SK-N-SH (cell line): ENCODE measurements around the gene PHF21A. TPM values are rescaled to one million over a fixed set of nuclear protein-coding genes. Genes with fewer than 3 reads are reported as not detected.

ENCODE experiments used
- CTCF ChIA-PET: fragments of 300-600, 350-600 bp; formaldehyde crosslinking; extraction: SDS; loops from one replicate; lab custom pipeline; 2021; lab: Yijun Ruan, JAX
- POLR2A ChIA-PET: fragments of 350-600 bp; sonication (Branson Sonifier 250); formaldehyde crosslinking; extraction: SDS; loops from one replicate; lab custom pipeline; 2020; ENCODE audit warnings: antibody characterized with exemption, inconsistent platforms; lab: Yijun Ruan, JAX
- DNase-seq: peaks from one replicate; pipeline ENCODE4 v3.0.0; 2012
- H2AFZ ChIP-seq: fragments of 200-600 bp; sonication (generic); 2 replicates; pipeline ENCODE4 v1.8.1; 2016; ENCODE audit warnings: antibody characterized with exemption, mild to moderate bottlenecking, low read depth
- H3F3A ChIP-seq: fragments of 200-600 bp; sonication (generic); replicated peaks from 2 replicates; pipeline ENCODE3; 2016; ENCODE audit warnings: antibody characterized with exemption, mild to moderate bottlenecking; ENCODE audit not compliant: insufficient read depth
- H3K27ac ChIP-seq, 2 experiments: fragments of 200-500 bp in 1 of 2; fragments of 200-600 bp in 1 of 2; sonication (Bioruptor generic) in 1 of 2; sonication (generic), shearing (Covaris generic) in 1 of 2; 2 replicates each; pipeline versions ENCODE4 v1.5.1 to v1.6.1; 2014 to 2016; ENCODE audit warnings: low read depth in 2 of 2, inconsistent platforms in 1 of 2, low read length in 1 of 2, mild to moderate bottlenecking in 1 of 2, mixed read lengths in 1 of 2
- H3K27me3 ChIP-seq: fragments of 200-600 bp; sonication (generic), shearing (Covaris generic); 2 replicates; pipeline ENCODE4 v1.6.1; 2016; ENCODE audit warnings: mixed run types; ENCODE audit not compliant: insufficient read depth
- H3K36me3 ChIP-seq, 2 experiments: fragments of 200-500 bp in 1 of 2; fragments of 200-600 bp in 1 of 2; sonication (Bioruptor generic) in 1 of 2; sonication (generic) in 1 of 2; replicated peaks in 1 of 2; 2 replicates each; pipeline versions ENCODE3 to v1.5.1; 2014 to 2016; ENCODE audit warnings: low read length in 1 of 2, mild to moderate bottlenecking in 1 of 2; ENCODE audit not compliant: insufficient read depth in 2 of 2, control insufficient read depth in 1 of 2
- H3K4me1 ChIP-seq, 2 experiments: fragments of 200-500 bp in 1 of 2; fragments of 200-600 bp in 1 of 2; sonication (Bioruptor generic) in 1 of 2; sonication (generic), shearing (Covaris generic) in 1 of 2; 2 replicates each; pipeline versions ENCODE4 v1.5.1 to v1.6.1; 2014 to 2016; ENCODE audit warnings: low read depth in 1 of 2, low read length in 1 of 2, mixed run types in 1 of 2; ENCODE audit not compliant: insufficient read depth in 2 of 2, control insufficient read depth in 1 of 2
- H3K4me2 ChIP-seq: fragments of 200-600 bp; sonication (generic), shearing (Covaris generic); 2 replicates; pipeline ENCODE4 v1.6.1; 2017; ENCODE audit warnings: mixed run types
- H3K4me3 ChIP-seq, 2 experiments: fragments of 200-500 bp in 1 of 2; fragments of 200-600 bp in 1 of 2; sonication (Bioruptor generic) in 1 of 2; sonication (generic), shearing (Covaris generic) in 1 of 2; 2 replicates each; pipeline versions ENCODE4 v1.5.1 to v1.8.1; 2014 to 2016; ENCODE audit warnings: low read depth in 2 of 2, inconsistent platforms in 1 of 2, low read length in 1 of 2, mild to moderate bottlenecking in 1 of 2, mixed read lengths in 1 of 2, moderate library complexity in 1 of 2
- H3K79me2 ChIP-seq: fragments of 200-600 bp; sonication (generic); 2 replicates; pipeline ENCODE4 v1.8.1; 2017; ENCODE audit warnings: mild to moderate bottlenecking; ENCODE audit not compliant: insufficient read depth
- H3K9ac ChIP-seq: fragments of 200-600 bp; sonication (generic); 2 replicates; pipeline ENCODE4 v1.6.1; 2017; ENCODE audit warnings: mixed run types
- H3K9me2 ChIP-seq: fragments of 200-600 bp; sonication (generic); 2 replicates; pipeline ENCODE4 v1.6.1; 2017; ENCODE audit warnings: mixed run types
- H3K9me3 ChIP-seq: fragments of 200-600 bp; sonication (generic); 2 replicates; pipeline ENCODE4 v1.6.1; 2017; ENCODE audit warnings: mixed run types, mild to moderate bottlenecking, moderate library complexity
- H4K20me1 ChIP-seq: fragments of 200-600 bp; sonication (generic); 2 replicates; pipeline ENCODE4 v1.6.1; 2017; ENCODE audit warnings: mild to moderate bottlenecking, mixed run types; ENCODE audit not compliant: insufficient read depth
- EP300 ChIP-seq, 2 experiments: IDR thresholded peaks; 2 replicates each; pipeline versions ENCODE4 v1.4.0 to v1.6.1; 2012; ENCODE audit warnings: borderline replicate concordance in 1 of 2, low read depth in 1 of 2, low read length in 1 of 2
- EZH2phosphoT487 ChIP-seq: fragments of 200-600 bp; sonication (generic); IDR thresholded peaks from 2 replicates; pipeline ENCODE4 v1.6.1; 2017; ENCODE audit warnings: low read depth, mixed run types, mild to moderate bottlenecking, antibody characterized with exemption, moderate library complexity, borderline replicate concordance
- FOSL2 ChIP-seq: IDR thresholded peaks from 2 replicates; pipeline ENCODE4 v1.4.0; 2012; ENCODE audit warnings: low read depth, mild to moderate bottlenecking, moderate library complexity, borderline replicate concordance
- FOXJ3 ChIP-seq: sonication (generic); formaldehyde crosslinking; IDR thresholded peaks from 2 replicates; pipeline ENCODE4 v1.5.1; 2020; ENCODE audit warnings: mild to moderate bottlenecking, missing genetic modification reagents
- JUND ChIP-seq: IDR thresholded peaks from 2 replicates; pipeline ENCODE4 v1.4.0; 2012
- MEF2A ChIP-seq: IDR thresholded peaks from 2 replicates; pipeline ENCODE4 v1.4.0; 2012; ENCODE audit warnings: low read depth, borderline replicate concordance
- NRF1 ChIP-seq: IDR thresholded peaks from 2 replicates; pipeline ENCODE4 v1.6.1; 2012; ENCODE audit warnings: low read depth, mild to moderate bottlenecking, low read length
- POLR2AphosphoS5 ChIP-seq: IDR thresholded peaks from 2 replicates; pipeline ENCODE4 v1.6.1; 2012; ENCODE audit warnings: low read depth, low read length
- RAD21 ChIP-seq: IDR thresholded peaks from 2 replicates; pipeline ENCODE4 v1.6.1; 2012; ENCODE audit warnings: mild to moderate bottlenecking, low read length
- RCOR1 ChIP-seq: fragments of 150-350 bp; IDR thresholded peaks from 2 replicates; pipeline ENCODE4 v1.6.1; 2017; ENCODE audit warnings: antibody characterized with exemption, low read length
- RXRA ChIP-seq: IDR thresholded peaks from 2 replicates; pipeline ENCODE4 v1.4.0; 2012; ENCODE audit warnings: low read depth, mild to moderate bottlenecking, borderline replicate concordance
- YY1 ChIP-seq: IDR thresholded peaks from 2 replicates; pipeline ENCODE4 v1.4.0; 2012; ENCODE audit warnings: low read depth, mild to moderate bottlenecking
- WGBS: methylation state at CpG from one replicate; pipeline ENCODE4 v1.1.6; 2017; ENCODE audit warnings: low lambda C conversion rate; 5-methylcytosine and 5-hydroxymethylcytosine counted together
- polyA plus RNA-seq, 3 experiments: library from polyadenylated mRNA; depleted of rRNA; stranded (reverse); fragments of >200 nt; gene quantifications; 2 replicates each; pipeline ENCODE4 v1.2.3, GENCODE V29; 2012
- TF ChIP-seq, protein P1 (sequence below): IDR thresholded peaks from 2 replicates; pipeline ENCODE4 v1.6.1; 2012; ENCODE audit warnings: mild to moderate bottlenecking, low read depth, low read length, moderate library complexity
- TF ChIP-seq, protein P2 (sequence below): IDR thresholded peaks from 2 replicates; pipeline ENCODE4 v1.4.0; 2012; ENCODE audit warnings: low read depth, borderline replicate concordance
- TF ChIP-seq, protein P3 (sequence below): IDR thresholded peaks from 2 replicates; pipeline ENCODE4 v1.4.0; 2012; ENCODE audit warnings: low read depth, borderline replicate concordance

The PHF21A gene
- polyA plus RNA-seq, 1 of the 3 experiments (the other 2 are of a cell fraction): 18.8 TPM

DNA sequence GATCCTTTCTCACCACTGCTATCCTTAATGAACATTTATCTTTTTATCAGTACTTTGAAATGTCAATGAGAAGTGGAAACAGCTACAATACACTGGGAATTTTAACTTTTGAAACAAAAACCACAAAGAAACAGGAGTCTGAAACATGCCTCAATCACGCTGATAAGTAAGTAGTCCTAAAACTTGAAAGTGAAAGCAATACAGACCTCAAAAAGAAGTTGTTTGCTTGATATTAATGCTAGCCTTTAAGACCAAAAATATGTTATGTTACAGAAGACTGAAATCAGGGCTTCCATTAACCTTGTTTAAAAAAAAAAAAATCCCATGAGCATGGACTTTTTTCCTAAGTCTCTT, 21.3 kb downstream of the PHF21A start:
- WGBS: 56% methylated on average over 1 of the region's 1 CpG
- no peaks in the 10 kb centered on the region for H3K36me3 ChIP-seq
- H2AFZ ChIP-seq: no peak overlapping the region
- no peaks in the 10 kb centered on the region for H3K9me2 ChIP-seq
- peaks cover 4 to 33% of the 10 kb centered on the region in 2 experiments; a peak in 3 of 4 replicates for H3K4me1 ChIP-seq
- TF ChIP-seq JUND (no peak), MEF2A (no peak), EP300 (IDR thresholded peaks at IDR 0.05; ENCODE audit: borderline replicate concordance in 1 of 2, low read depth in 1 of 2, low read length in 1 of 2) (no peak), NRF1 (no peak), RXRA (no peak), EZH2phosphoT487 (no peak), RCOR1 (no peak), FOXJ3 (no peak), RAD21 (no peak), YY1 (no peak), FOSL2 (no peak), POLR2AphosphoS5 (no peak)
- TF ChIP-seq, protein P1, sequence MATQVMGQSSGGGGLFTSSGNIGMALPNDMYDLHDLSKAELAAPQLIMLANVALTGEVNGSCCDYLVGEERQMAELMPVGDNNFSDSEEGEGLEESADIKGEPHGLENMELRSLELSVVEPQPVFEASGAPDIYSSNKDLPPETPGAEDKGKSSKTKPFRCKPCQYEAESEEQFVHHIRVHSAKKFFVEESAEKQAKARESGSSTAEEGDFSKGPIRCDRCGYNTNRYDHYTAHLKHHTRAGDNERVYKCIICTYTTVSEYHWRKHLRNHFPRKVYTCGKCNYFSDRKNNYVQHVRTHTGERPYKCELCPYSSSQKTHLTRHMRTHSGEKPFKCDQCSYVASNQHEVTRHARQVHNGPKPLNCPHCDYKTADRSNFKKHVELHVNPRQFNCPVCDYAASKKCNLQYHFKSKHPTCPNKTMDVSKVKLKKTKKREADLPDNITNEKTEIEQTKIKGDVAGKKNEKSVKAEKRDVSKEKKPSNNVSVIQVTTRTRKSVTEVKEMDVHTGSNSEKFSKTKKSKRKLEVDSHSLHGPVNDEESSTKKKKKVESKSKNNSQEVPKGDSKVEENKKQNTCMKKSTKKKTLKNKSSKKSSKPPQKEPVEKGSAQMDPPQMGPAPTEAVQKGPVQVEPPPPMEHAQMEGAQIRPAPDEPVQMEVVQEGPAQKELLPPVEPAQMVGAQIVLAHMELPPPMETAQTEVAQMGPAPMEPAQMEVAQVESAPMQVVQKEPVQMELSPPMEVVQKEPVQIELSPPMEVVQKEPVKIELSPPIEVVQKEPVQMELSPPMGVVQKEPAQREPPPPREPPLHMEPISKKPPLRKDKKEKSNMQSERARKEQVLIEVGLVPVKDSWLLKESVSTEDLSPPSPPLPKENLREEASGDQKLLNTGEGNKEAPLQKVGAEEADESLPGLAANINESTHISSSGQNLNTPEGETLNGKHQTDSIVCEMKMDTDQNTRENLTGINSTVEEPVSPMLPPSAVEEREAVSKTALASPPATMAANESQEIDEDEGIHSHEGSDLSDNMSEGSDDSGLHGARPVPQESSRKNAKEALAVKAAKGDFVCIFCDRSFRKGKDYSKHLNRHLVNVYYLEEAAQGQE: no peak
- TF ChIP-seq, protein P2, sequence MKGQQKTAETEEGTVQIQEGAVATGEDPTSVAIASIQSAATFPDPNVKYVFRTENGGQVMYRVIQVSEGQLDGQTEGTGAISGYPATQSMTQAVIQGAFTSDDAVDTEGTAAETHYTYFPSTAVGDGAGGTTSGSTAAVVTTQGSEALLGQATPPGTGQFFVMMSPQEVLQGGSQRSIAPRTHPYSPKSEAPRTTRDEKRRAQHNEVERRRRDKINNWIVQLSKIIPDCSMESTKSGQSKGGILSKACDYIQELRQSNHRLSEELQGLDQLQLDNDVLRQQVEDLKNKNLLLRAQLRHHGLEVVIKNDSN: no peak
- TF ChIP-seq, protein P3, sequence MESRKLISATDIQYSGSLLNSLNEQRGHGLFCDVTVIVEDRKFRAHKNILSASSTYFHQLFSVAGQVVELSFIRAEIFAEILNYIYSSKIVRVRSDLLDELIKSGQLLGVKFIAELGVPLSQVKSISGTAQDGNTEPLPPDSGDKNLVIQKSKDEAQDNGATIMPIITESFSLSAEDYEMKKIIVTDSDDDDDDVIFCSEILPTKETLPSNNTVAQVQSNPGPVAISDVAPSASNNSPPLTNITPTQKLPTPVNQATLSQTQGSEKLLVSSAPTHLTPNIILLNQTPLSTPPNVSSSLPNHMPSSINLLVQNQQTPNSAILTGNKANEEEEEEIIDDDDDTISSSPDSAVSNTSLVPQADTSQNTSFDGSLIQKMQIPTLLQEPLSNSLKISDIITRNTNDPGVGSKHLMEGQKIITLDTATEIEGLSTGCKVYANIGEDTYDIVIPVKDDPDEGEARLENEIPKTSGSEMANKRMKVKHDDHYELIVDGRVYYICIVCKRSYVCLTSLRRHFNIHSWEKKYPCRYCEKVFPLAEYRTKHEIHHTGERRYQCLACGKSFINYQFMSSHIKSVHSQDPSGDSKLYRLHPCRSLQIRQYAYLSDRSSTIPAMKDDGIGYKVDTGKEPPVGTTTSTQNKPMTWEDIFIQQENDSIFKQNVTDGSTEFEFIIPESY: no peak
- POLR2A ChIA-PET: interaction anchor here (0.7 kb wide), 1 partner anchor 104 kb away, joined by 4 read pairs; no protein-coding TSS in a partner anchor
- H3K9ac ChIP-seq: peak overlapping the region; percentile 35; the same call in 1 of the 2 replicates
- H4K20me1 ChIP-seq: peaks cover 68% of the 10 kb centered on the region
- H3K27ac ChIP-seq: peak overlapping the region; percentile 19 to 26; a peak in 2 of 4 replicates
- no peaks in the 10 kb centered on the region for H3K27me3 ChIP-seq
- no peak overlapping the region for H3K4me3 ChIP-seq
- CTCF ChIA-PET: interaction anchor here (1.5 kb wide), 1 partner anchor 19 kb away, joined by 5 read pairs; no protein-coding TSS in a partner anchor
- no peaks in the 10 kb centered on the region for H3K9me3 ChIP-seq
- H3F3A ChIP-seq: no peaks in the 10 kb centered on the region
- peaks cover 87% of the 10 kb centered on the region for H3K79me2 ChIP-seq
- DNase-seq: no peak
- H3K4me2 ChIP-seq: peak overlapping the region; percentile 49
